ENCODE results near the gene EMX2.

Gene EMX2

DNA sequence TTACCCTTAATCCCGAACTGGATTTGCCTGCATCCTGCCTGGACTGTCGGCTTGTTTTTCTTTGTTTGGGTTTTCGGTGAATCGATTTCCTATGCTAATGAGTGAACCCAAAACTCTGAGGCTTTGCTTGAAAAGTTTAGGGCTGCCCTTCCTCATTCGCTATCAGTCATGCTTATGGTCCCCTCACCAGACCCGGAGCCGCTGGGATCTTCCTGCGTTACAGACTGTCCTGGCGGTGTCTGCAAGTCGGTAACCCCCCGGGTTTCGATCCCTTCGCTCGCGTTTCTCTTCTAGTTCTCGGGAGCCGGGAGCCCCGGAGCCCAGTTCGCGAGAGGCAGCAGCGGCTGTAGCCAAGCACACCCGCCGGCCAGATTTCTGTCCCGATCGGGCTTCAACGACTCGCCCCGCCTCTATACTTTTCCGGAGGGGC is 2.2 kb downstream of the EMX2 start:
- DNase-seq: peak; percentile 44

GRCh38 chr10:117545141-117546019 is 2.8 kb downstream of the EMX2 start:
- DNase-seq: peak; percentile 33

DNA sequence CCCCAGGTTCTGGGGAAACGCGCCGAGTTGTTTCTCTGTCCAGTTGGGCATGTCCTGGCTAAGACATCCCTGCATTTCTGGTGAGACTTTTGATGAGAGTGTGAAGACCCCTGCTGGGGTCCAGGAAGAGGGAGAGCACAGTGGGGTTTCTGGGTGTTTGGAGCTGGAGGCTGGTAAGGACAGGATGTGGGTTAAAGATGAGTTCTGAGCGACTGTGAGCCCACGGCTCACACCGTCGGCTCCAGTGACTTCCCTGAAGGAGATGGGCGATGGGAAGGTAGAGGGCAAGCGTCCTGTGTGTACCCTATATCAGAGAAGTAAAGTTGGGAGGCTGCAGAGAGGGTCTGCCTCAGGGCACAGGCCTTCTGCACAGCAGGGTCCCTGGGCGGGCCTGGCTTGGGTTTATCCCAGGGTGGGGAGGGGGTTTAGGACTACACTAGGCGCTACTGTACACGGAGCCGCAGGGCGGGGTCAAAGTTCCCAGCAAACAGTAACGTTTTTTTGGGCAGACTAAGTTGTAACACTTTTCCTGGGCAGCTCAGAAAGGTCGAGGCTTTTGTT is 3.6 kb downstream of the EMX2 start:
- peak; percentile 38 for DNase-seq

- DNase-seq: peak; percentile 18
These were observed 4.1 kb downstream of the EMX2 start for GRCh38 chr10:117546581-117547015.

DNA sequence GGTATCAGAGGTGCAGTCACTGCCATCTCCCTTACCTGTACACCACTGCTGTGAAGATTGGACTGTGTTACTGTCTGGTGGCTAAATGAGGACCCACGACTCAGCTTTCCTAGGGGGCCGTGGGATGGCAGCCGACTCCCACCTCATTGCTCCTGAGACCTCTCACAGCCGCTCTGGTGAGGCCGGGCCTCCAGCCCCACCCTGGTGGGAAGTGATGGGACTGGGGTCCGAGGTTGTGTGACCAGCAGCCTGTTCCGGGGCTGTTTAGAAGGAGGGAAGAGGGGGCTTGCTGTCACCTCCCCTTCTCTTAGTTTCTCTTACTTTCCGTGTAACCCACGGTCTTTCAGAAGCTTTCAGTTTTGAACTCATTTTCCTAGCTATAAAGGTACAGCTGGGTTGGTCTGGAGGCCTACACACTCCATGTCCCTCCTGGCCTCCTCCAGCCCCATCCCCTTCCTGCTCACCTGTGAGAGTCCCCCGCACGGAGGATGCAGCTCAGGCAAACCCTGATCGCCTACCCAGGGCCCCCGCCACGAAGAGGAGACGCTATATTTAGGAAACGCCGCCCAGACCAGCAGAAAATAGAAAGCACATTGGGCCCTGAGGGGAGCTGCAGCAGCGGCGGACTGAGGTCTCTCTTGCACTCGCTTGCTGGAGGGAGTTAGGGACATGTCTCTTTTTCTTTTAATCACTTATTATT is 4.6 kb downstream of the EMX2 start:
- DNase-seq: no peak

GRCh38 chr10:117547716-117548668 is 5.4 kb downstream of the EMX2 start:
- DNase-seq: peak; percentile 32

GRCh38 chr10:117549100-117549585 is 6.6 kb downstream of the EMX2 start:
- DNase-seq: no peak

DNA sequence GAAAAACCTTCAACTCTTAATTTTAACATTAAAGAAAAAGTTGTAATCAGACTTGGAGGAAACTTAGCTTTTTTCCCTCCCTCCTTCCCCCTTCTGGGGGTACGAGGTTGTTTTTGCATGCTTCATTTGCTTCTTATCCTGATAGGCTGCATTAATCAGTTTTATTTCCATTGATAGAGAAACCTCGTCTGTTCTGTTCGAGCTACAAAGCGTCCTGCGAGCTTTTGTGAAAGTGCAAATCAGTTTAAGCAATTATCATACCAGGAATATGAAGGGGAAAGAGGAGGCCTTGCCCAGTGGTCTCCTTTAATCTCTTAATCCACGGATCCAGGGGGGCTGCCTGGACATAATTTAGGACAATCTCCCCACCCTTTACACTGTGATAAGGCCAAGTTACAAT is 7.5 kb downstream of the EMX2 start:
- no peak for DNase-seq

- DNase-seq: no peak
These were observed 8.2 kb downstream of the EMX2 start for GRCh38 chr10:117550599-117551329.

DNA sequence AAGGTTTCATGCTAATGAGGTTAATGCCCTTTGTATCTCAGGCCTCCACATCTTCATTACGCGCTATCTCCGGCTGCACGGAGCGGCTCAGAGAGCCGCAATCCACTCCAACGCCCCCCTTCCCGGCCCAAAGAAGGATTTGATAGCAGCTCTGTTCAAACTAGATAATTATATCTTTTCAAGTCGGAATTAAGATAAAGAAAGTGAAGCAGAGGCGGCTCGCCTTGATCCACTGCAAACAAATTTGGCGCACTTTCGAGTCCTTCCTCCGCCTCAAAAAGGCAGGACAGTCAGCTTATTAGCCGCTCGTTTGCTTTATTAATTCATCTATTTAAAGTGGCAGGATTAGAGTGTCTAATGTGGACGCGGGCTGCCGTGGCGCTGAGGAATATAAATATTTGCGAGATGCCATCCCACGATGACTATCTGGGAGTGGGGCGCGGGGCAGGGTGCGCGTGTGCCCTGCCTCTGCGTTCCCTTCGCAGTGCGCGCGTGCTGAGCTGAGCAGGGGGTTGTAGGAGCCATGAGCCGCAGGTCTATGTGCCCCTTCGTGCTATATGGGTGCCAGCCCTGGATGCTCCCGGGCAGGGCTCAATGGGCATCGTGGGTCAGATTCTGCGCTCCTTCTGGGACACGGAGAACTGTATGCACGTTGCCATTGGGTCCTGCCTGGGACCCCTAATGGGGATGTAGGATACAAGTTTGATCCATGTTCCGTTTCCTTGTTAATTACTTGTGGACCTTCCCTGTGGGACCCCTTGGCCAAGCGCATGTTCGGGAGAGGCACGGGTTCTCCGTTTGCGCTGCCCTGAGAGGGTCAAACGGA is 9.0 kb downstream of the EMX2 start:
- DNase-seq: no peak

GRCh38 chr10:117552156-117552631 is 9.6 kb downstream of the EMX2 start:
- DNase-seq: peak; percentile 20

- DNase-seq: peak; percentile 28
These were observed 10.2 kb downstream of the EMX2 start for GRCh38 chr10:117552701-117553141.

DNA sequence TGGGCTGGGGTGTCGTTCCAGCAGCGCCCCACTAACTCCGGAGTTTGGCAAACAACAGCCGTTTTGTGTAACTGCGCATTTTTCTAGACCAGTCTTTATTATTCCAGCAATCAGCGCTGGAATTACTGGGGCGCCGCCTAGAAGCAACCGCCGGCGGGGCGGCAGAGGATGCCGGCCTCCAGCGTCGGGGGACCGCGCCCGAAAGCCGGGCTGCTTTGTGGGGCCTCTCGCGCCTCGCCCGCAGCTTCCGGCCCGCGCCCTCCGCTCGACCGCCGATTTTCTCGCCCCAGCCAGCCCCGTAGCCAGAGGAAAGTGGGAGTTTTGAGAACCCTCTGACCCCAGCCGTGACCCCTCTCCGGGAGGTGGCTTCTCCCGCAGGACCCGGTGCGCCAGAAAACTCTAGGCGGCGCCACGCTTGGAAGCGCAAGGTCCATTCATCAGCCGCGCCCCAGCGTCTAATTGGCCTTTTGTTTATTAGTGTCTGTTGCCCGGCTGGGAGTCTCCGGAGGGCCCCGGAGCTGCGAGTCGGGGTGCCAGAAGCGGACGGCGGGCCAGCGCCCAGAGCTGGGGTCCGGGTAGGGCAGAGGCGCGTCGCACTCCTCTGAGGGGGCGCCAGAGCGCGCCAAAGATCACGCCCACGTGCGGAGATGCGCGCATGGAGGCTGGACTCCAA is 10.7 kb downstream of the EMX2 start:
- DNase-seq: peak; percentile 29

GRCh38 chr10:117553815-117554172 is 11.2 kb downstream of the EMX2 start:
- DNase-seq: no peak

DNA sequence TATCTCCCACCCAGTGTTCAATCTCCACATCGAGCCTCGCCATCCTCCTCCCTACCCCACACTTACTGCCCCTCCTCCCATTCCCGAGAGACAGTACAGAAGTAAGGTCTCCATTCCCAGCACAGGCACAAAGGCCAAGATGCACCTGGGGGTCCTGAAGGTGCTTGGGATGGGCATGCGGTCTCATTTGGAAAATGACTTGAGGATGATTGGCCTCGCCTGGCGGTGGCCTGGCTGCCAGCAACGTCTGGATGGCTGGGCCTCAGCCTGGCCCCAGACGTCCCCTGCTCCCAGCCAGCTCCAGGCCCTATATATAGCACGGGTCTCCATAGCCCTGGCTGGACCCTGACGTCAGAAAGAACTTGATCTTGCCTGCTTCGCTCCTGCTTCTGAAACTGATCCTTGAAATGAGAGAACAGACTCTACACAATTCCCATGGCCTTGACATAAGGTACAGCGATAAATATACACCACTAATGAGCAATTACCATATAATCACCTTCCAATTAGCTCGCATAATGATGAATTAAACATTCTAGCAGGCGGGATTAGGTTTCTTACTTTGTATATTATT is 11.8 kb downstream of the EMX2 start:
- DNase-seq: no peak

GRCh38 chr10:117555017-117555416 is 12.5 kb downstream of the EMX2 start:
- DNase-seq: no peak

GRCh38 chr10:117555863-117556262 is 13.3 kb downstream of the EMX2 start:
- DNase-seq: no peak

- DNase-seq: no peak
These were observed 13.8 kb downstream of the EMX2 start for GRCh38 chr10:117556356-117556755.

DNA sequence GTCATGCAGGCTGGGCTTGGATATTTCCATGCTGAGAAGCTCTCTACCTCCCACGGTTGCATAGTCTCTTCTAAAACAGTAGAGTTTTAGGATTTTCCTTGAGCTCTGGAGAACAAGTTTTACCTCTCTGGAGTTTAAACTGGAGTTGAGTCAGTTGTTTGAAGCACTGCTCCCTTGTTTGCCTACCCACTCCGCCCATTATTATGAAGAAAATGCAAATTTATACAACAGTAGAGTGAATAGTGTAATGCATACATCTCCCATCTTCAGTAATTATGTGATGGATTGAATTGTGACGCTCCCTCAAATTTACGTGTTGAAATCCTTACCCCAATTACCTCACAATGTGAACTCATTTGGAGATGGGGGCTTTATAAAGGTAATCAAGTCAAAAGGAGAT is 17.2 kb downstream of the EMX2 start:
- DNase-seq: no peak

Measured in fibroblast of skin of scalp (primary cell).